Left ventricle myocardium inferior (tissue), 1 donor: ENCODE results near the gene STK11IP. TPM values are rescaled to one million over a fixed set of nuclear protein-coding genes. Genes with fewer than 3 reads are reported as not detected.

Source experiments
- DNase-seq: peaks from one replicate; pipeline ENCODE4 v3.0.0-alpha.2; 2020
- H3K27ac ChIP-seq: fragments of 200-600 bp; replicated peaks from 2 replicates; pipeline ENCODE4 v1.8.0; 2021
- H3K27me3 ChIP-seq: fragments of 200-600 bp; 2 replicates; pipeline ENCODE4 v1.8.0; 2021; ENCODE audit warnings: low read depth
- H3K36me3 ChIP-seq: fragments of 200-600 bp; 2 replicates; pipeline ENCODE4 v1.8.0; 2021
- H3K4me1 ChIP-seq: fragments of 200-600 bp; 2 replicates; pipeline ENCODE4 v1.8.0; 2021
- H3K4me3 ChIP-seq: fragments of 200-600 bp; 2 replicates; pipeline ENCODE4 v1.8.0; 2021; ENCODE audit warnings: mild to moderate bottlenecking, moderate library complexity
- H3K9me3 ChIP-seq: fragments of 200-600 bp; replicated peaks from 2 replicates; pipeline ENCODE4 v1.8.0; 2021
- intact Hi-C: fragments of 100-400 bp; cut with micrococcal nuclease; formaldehyde crosslinking; loops from one replicate; pipeline ENCODE4 v1.11.0; 2022
- total RNA-seq: library from RNA; stranded (reverse); fragmentation: NEBNext Ultra II Directional; extraction: Animal tissue kit (Norgen Biotek cat#: 25700); gene quantifications from one replicate; pipeline ENCODE4 v1.2.1, GENCODE V29; 2021
- TF ChIP-seq, protein P1 (sequence below): fragments of 200-600 bp; IDR thresholded peaks from 2 replicates; pipeline ENCODE4 v1.8.0; 2021; ENCODE audit warnings: antibody characterized with exemption, mild to moderate bottlenecking, borderline replicate concordance
- donor health status: DM: no; HTN: yes; CAD: no; lungs with severe emphysema.

Gene STK11IP
- total RNA-seq, 1 donor from 2014 or later = 15.9 TPM

DNA sequence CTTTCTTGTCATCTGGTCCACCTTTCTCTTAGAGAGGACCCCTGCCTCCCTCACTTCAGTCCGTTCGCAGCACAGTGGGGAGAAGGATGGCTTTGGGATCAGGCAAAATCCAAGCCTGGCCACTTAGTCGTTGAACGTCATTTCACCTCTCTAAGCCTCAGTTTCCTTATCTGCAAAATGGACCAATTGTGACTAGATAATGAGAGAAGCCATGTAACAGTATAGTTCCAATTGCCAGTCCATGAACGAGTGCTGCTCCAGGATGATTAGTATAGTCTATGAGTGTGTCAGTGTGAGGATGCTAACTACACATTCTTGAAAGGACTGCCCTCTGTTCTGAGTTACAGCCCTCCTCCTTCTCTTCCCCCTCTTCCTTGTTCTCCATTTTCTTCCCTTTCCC, 24.5 kb upstream of the STK11IP start:
- Histone ChIP-seq H3K4me1 (peaks cover 35% of the 10 kb centered on the region), H3K27ac (no peak overlapping the region), H3K36me3 (no peaks in the 10 kb centered on the region), H3K9me3 (no peaks in the 10 kb centered on the region), H3K4me3 (no peak overlapping the region), H3K27me3 (peaks cover 52% of the 10 kb centered on the region)
- TF ChIP-seq, protein P1, sequence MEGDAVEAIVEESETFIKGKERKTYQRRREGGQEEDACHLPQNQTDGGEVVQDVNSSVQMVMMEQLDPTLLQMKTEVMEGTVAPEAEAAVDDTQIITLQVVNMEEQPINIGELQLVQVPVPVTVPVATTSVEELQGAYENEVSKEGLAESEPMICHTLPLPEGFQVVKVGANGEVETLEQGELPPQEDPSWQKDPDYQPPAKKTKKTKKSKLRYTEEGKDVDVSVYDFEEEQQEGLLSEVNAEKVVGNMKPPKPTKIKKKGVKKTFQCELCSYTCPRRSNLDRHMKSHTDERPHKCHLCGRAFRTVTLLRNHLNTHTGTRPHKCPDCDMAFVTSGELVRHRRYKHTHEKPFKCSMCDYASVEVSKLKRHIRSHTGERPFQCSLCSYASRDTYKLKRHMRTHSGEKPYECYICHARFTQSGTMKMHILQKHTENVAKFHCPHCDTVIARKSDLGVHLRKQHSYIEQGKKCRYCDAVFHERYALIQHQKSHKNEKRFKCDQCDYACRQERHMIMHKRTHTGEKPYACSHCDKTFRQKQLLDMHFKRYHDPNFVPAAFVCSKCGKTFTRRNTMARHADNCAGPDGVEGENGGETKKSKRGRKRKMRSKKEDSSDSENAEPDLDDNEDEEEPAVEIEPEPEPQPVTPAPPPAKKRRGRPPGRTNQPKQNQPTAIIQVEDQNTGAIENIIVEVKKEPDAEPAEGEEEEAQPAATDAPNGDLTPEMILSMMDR = no peak
- intact Hi-C loops = no loop called here
- no peak for DNase-seq

DNA sequence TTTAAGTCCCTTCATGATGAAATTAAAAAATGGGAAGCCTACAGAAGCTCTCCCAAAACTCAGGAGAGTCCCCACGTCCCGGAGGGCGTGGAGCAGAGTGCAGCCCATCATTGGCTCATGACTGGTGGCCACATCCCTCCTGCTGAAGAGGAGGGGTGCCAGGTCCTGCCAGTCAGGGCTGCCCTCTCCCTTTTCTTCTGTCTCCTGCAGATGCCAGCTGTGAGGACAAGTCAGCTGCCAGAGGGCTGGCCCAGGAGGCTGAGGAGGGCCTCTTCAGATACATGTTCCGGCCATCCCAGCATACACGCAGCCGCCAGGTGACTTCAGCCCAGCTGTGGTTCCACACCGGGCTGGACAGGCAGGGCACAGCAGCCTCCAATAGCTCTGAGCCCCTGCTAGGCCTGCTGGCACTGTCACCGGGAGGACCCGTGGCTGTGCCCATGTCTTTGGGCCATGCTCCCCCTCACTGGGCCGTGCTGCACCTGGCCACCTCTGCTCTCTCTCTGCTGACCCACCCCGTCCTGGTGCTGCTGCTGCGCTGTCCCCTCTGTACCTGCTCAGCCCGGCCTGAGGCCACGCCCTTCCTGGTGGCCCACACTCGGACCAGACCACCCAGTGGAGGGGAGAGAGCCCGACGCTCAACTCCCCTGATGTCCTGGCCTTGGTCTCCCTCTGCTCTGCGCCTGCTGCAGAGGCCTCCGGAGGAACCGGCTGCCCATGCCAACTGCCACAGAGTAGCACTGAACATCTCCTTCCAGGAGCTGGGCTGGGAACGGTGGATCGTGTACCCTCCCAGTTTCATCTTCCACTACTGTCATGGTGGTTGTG, 23.0 kb upstream of the STK11IP start:
- intact Hi-C loops = no loop called here
- no peaks in the 10 kb centered on the region for H3K36me3 ChIP-seq
- peaks cover 52% of the 10 kb centered on the region for H3K27me3 ChIP-seq
- H3K9me3 ChIP-seq = no peaks in the 10 kb centered on the region
- H3K4me1 ChIP-seq = peaks cover 28% of the 10 kb centered on the region
- no peak for DNase-seq
- TF ChIP-seq, protein P1 = no peak
- no peak overlapping the region for H3K4me3 ChIP-seq
- no peak overlapping the region for H3K27ac ChIP-seq

DNA sequence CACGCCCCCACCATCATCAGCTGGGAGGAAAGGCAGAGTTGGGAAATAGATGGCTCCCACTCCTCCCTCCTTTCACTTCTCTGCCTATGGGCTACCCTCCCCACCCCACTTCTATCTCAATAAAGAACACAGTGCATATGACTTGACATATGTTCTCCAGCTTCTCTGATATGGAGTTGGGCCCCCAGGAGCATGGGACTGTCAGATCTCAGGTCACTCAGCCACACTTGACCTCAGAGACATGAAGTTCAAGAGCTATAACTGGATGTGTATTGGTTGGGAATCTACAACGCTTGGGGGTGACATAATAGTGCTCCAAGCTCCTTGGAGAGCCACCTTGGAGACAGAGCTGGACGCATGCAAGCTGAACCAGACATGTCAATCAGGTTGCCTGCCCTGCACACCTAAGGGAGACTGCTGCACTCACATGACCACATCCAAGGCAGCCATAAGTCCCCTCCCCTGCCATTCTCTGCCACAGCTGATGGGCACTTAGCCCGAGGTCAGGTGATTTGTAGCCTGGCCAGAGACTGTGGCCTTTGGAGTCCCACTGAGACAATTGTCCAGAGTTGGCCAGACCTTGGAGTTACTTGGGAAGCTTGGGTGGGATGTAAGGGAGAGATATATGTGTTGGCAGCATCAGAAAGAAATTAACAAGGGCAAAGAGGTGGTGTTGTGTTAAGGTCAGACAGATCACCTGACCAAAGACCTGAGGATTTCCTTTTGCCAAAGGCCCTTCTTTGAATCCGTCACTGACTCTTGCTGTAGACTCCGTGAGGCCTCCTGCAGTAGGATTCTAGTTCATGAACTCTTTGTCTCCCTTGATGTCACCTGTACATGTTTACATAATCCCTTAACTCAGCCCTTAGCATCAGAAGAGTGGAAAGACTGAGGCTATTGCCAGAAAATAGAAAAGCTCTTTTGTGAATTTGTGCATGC, 21.8 kb upstream of the STK11IP start:
- Histone ChIP-seq H3K27me3 (peaks cover 42% of the 10 kb centered on the region), H3K27ac (no peak overlapping the region), H3K9me3 (no peaks in the 10 kb centered on the region), H3K36me3 (no peaks in the 10 kb centered on the region), H3K4me3 (no peak overlapping the region), H3K4me1 (peaks cover 18% of the 10 kb centered on the region)
- intact Hi-C loops = no loop called here
- TF ChIP-seq, protein P1 = no peak
- no peak for DNase-seq

DNA sequence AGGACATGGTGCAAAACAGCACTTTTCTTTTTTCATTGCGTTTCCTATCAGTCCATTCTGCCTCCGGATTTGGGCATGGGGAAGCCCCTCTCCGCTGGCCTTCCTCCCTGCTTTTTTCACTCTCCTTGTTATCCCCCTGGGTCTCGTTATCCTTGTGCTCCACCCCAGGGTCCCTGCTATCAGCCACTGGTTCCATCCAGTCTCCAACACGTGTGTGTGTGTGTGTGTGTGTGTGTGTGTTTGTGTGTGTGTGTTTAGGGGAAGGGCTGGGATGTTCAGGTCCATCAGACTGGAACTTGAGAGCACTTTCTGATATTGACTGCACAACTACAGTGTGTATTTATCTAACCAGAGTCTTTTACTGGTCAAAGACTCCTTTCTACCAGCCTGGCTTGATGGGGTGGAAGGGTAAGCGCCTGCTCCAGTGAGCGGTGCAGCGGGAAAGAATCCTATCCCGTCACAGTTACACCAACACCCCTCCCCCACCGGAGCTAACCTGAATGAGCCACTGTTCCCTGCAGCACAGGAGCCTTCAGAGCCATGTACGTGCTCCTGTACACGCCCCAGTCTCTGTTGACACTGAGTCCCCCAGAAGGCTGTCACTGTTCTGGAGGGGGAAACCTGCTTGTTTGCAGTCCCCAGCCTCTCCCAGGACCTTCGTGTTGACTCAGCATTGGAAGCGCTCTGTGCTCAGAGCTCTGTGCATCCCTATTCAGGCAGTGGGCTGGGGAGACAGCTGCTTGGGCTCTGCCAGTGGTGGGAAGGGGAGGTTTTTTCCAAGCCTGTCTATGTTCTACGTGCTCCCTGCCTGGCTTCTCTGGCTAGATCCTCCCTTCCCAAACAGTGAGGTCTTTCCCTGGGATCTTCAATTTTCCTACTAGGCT, 20.9 kb upstream of the STK11IP start:
- TF ChIP-seq, protein P1 = no peak
- intact Hi-C loops = no loop called here
- Histone ChIP-seq H3K27me3 (peaks cover 40% of the 10 kb centered on the region), H3K4me3 (no peak overlapping the region), H3K4me1 (peaks cover 9% of the 10 kb centered on the region), H3K27ac (no peak overlapping the region), H3K36me3 (no peaks in the 10 kb centered on the region), H3K9me3 (no peaks in the 10 kb centered on the region)
- DNase-seq = no peak
